ACC112 (cell line): Measurements from ENCODE around the gene EFCAB5.
"Not testable (repeated sequence)": the region's sequence is repeated elsewhere in the genome, so short reads cannot be mapped to it uniquely, and the experiment has no call there.

Experiments
- H2AFZ ChIP-seq: fragments of 200-600 bp; sonication (generic); one replicate; pipeline ENCODE4 v1.6.0; 2017; ENCODE audit warnings: antibody characterized with exemption, low read length; ENCODE audit not compliant: unreplicated experiment
- H3K27ac ChIP-seq: fragments of 200-600 bp; sonication (generic); 2 replicates; pipeline ENCODE4 v1.5.1; 2014; ENCODE audit warnings: low read depth, mild to moderate bottlenecking, antibody characterized with exemption, low read length, moderate library complexity
- H3K27me3 ChIP-seq: fragments of 200-600 bp; sonication (generic); 2 replicates; pipeline ENCODE4 v1.6.1; 2014; ENCODE audit warnings: mild to moderate bottlenecking, antibody characterized with exemption, low read length, moderate library complexity, mixed read lengths; ENCODE audit not compliant: insufficient read depth
- H3K36me3 ChIP-seq: fragments of 200-600 bp; sonication (generic); 2 replicates; pipeline ENCODE4 v1.6.1; 2016; ENCODE audit warnings: mild to moderate bottlenecking, antibody characterized with exemption, low read length, moderate library complexity, mixed read lengths; ENCODE audit not compliant: insufficient read depth
- H3K4me1 ChIP-seq: fragments of 200-600 bp; sonication (generic); one replicate; pipeline ENCODE4 v1.6.1; 2016; ENCODE audit warnings: low read length, mixed read lengths; ENCODE audit not compliant: insufficient read depth, unreplicated experiment, control insufficient read depth
- H3K4me3 ChIP-seq: fragments of 200-600 bp; sonication (generic); 2 replicates; pipeline ENCODE4 v1.5.1; 2014; ENCODE audit warnings: mild to moderate bottlenecking, low read depth, low read length
- H3K79me2 ChIP-seq: fragments of 200-600 bp; sonication (generic); one replicate; pipeline ENCODE4 v1.6.0; 2016; ENCODE audit warnings: low read length; ENCODE audit not compliant: control insufficient read depth, unreplicated experiment, insufficient read depth

Gene EFCAB5

GRCh38 chr17:30117675-30118081 lies 176.2 kb downstream of the EFCAB5 start:
- no peaks in the 10 kb centered on the region for H3K27me3 ChIP-seq
- H3K36me3 ChIP-seq = peaks cover 16% of the 10 kb centered on the region
- H2AFZ ChIP-seq = no peak overlapping the region
- peak overlapping the region; percentile 95 for H3K27ac ChIP-seq
- peak overlapping the region; percentile 94 for H3K4me3 ChIP-seq
- peaks cover 16% of the 10 kb centered on the region for H3K4me1 ChIP-seq
- H3K79me2 ChIP-seq = peaks cover 55% of the 10 kb centered on the region

DNA sequence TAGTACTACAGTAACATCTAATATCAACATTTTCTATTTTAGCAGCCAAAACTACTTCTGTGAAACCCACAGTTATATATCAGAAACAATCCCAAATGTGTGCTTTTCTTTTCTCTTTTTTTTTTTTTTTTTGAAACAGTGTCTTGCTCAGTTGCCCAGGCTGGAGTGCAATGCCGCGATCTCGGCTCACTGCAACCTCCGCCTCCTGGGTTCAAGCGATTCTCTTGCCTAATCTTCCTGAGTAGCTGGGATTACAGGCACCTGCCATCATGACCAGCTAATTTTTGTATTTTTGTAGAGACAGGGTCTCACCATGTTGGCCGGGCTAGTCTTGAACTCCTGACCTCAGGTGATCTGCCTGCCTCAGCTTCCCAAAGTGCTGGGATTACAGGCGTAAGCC lies 177.2 kb downstream of the EFCAB5 start:
- Histone ChIP-seq H3K4me1 (peaks cover 16% of the 10 kb centered on the region), H3K36me3 (peaks cover 16% of the 10 kb centered on the region), H3K79me2 (peaks cover 62% of the 10 kb centered on the region), H3K4me3 (peak overlapping the region; percentile 94)
- not testable (repeated sequence) for H3K27me3 ChIP-seq, H2AFZ ChIP-seq, H3K27ac ChIP-seq

- Histone ChIP-seq H3K79me2 (peaks cover 77% of the 10 kb centered on the region), H3K27ac (no peak overlapping the region), H2AFZ (no peak overlapping the region), H3K4me3 (no peak overlapping the region), H3K27me3 (no peaks in the 10 kb centered on the region), H3K36me3 (peaks cover 21% of the 10 kb centered on the region), H3K4me1 (peaks cover 12% of the 10 kb centered on the region)
Observed at GRCh38 chr17:30124273-30124796, 182.9 kb downstream of the EFCAB5 start.

DNA sequence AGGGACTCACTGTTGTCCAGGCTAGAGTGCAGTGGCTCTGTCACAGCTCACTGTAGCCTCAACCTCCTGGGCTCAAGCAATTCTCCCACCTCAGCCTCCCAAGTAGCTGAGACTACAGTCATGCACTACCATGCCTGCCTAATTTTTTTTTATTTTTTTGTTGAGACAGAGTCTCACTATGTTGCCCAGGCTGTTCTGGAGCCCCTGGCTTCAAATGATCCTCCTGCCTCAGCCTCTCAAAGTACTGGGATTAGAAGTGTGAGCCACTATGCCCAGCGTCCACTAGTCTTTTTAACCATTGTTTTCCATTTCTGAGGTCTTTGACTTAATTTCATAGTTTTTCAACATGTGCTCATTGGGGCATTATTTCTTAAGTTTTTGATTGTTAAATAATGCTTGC lies 188.7 kb downstream of the EFCAB5 start:
- Histone ChIP-seq H3K27ac (no peak overlapping the region), H3K79me2 (peaks cover 75% of the 10 kb centered on the region), H3K4me3 (no peak overlapping the region), H3K4me1 (no peaks in the 10 kb centered on the region), H3K36me3 (peaks cover 24% of the 10 kb centered on the region), H3K27me3 (no peaks in the 10 kb centered on the region), H2AFZ (no peak overlapping the region)

- Histone ChIP-seq H3K36me3 (peaks cover 30% of the 10 kb centered on the region), H3K27ac (no peak overlapping the region), H3K4me3 (no peak overlapping the region), H2AFZ (no peak overlapping the region), H3K27me3 (no peaks in the 10 kb centered on the region), H3K4me1 (peaks cover 7% of the 10 kb centered on the region), H3K79me2 (peaks cover 73% of the 10 kb centered on the region)
Observed at GRCh38 chr17:30132615-30133014, 191.2 kb downstream of the EFCAB5 start.

DNA sequence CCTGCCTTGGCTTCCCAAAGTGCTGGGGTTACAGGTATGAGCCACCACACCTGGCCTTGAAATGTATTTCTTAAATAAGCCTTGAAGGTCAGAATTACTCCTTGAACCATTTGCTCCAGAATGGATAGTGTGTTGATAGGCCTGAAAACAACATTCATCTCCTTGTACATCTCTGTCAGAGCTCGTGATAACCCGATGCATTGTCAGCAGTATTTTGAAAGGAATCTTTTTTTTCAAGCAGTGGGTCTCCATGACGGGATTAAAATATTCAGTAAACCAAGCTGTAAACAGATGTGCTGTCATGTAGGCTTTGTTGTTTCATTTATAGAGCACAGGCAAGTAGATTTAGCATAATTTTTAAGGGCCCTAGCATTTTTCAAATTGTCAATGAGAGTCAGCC lies 191.8 kb downstream of the EFCAB5 start:
- Histone ChIP-seq H3K36me3 (peaks cover 30% of the 10 kb centered on the region), H3K27ac (no peak overlapping the region)

GRCh38 chr17:30134551-30134950 lies 193.1 kb downstream of the EFCAB5 start:
- Histone ChIP-seq H3K27me3 (no peaks in the 10 kb centered on the region), H2AFZ (no peak overlapping the region), H3K27ac (no peak overlapping the region), H3K36me3 (peaks cover 30% of the 10 kb centered on the region), H3K4me3 (no peak overlapping the region), H3K79me2 (peaks cover 84% of the 10 kb centered on the region), H3K4me1 (peaks cover 7% of the 10 kb centered on the region)

More for the DNA sequence above, 191.8 kb downstream of the EFCAB5 start:
- H3K4me3 ChIP-seq = no peak overlapping the region
- H2AFZ ChIP-seq = no peak overlapping the region
- H3K27me3 ChIP-seq = no peaks in the 10 kb centered on the region
- H3K4me1 ChIP-seq = peaks cover 7% of the 10 kb centered on the region
- H3K79me2 ChIP-seq = peaks cover 78% of the 10 kb centered on the region

DNA sequence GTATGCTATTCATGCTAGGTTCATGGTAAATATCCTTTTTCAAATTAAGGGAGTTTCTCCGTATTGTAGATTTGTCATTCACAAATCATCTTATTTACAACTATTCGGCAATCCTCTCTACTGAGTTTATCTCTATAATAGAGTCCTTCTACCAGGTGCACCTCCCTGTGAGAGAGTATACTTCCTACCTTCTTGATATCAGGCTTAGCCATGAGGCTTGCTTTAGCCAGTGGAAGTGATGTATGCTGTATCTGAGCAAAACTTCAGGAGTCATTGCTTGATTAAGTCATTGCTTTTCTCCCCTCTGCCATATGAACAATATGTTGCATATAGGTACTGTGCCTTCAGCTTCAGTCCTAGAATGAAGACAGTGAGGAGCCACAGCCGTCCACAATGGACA lies 195.7 kb downstream of the EFCAB5 start:
- peaks cover 7% of the 10 kb centered on the region for H3K4me1 ChIP-seq

GRCh38 chr17:30147860-30148259 lies 206.4 kb downstream of the EFCAB5 start:
- H3K36me3 ChIP-seq, H3K27me3 ChIP-seq, H3K4me1 ChIP-seq, H2AFZ ChIP-seq, H3K4me3 ChIP-seq, H3K27ac ChIP-seq: not testable (repeated sequence)
- peaks cover 53% of the 10 kb centered on the region for H3K79me2 ChIP-seq

More for the DNA sequence above, 195.7 kb downstream of the EFCAB5 start:
- Histone ChIP-seq H2AFZ (no peak overlapping the region), H3K27me3 (no peaks in the 10 kb centered on the region), H3K4me3 (no peak overlapping the region), H3K36me3 (peaks cover 22% of the 10 kb centered on the region), H3K27ac (no peak overlapping the region), H3K79me2 (peaks cover 81% of the 10 kb centered on the region)

- peaks cover 5% of the 10 kb centered on the region; the same call in 1 of the 2 replicates for H3K36me3 ChIP-seq
- peaks cover 53% of the 10 kb centered on the region for H3K79me2 ChIP-seq
- no peaks in the 10 kb centered on the region for H3K27me3 ChIP-seq
- no peak overlapping the region for H3K4me3 ChIP-seq
- no peak overlapping the region for H2AFZ ChIP-seq
- H3K4me1 ChIP-seq = peaks cover 5% of the 10 kb centered on the region
- no peak overlapping the region for H3K27ac ChIP-seq
Observed at GRCh38 chr17:30148376-30148775, 206.9 kb downstream of the EFCAB5 start.

- H3K27ac ChIP-seq = no peak overlapping the region
- no peak overlapping the region for H3K4me3 ChIP-seq
- peaks cover 5% of the 10 kb centered on the region for H3K4me1 ChIP-seq
- no peak overlapping the region for H2AFZ ChIP-seq
- H3K79me2 ChIP-seq = peaks cover 55% of the 10 kb centered on the region
- no peaks in the 10 kb centered on the region for H3K27me3 ChIP-seq
- H3K36me3 ChIP-seq = 0 out of 2 replicates have a peak, but pooled peaks cover 4% of the 10 kb centered on the region
Observed at GRCh38 chr17:30151471-30151870, 210.0 kb downstream of the EFCAB5 start.
